Endothelial cell of hepatic sinusoid (primary cell): ENCODE data around the gene OSBPL5.
"Not testable (repeated sequence)": the region's sequence is repeated elsewhere in the genome, so short reads cannot be mapped to it uniquely, and the experiment has no call there.

ENCODE experiments used
- in situ Hi-C: cut with HindIII; loops from 2 replicates; pipeline ENCODE4 v1.10.0; 2017; ENCODE audit warnings: low sequenced_read_pairs

The OSBPL5 gene

DNA sequence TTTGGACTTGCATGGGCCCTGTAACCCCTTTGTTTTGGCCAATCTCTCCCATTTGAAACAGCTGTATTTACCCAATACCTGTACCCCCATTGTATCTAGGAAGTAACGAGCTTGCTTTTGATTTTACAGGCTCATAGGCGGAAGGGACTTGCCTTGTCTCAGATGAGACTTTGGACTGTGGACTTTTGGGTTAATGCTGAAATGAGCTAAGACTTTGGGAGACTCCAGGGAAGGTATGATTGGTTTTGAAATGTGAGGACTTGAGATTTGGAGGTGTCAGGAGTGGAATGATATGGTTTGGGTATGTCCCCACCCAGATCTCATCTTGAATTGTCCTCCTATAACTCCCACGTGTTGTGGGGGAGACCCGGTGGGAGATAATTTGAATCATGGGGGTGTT is 101.7 kb downstream of the OSBPL5 start:
- in situ Hi-C loops = not testable (repeated sequence)

DNA sequence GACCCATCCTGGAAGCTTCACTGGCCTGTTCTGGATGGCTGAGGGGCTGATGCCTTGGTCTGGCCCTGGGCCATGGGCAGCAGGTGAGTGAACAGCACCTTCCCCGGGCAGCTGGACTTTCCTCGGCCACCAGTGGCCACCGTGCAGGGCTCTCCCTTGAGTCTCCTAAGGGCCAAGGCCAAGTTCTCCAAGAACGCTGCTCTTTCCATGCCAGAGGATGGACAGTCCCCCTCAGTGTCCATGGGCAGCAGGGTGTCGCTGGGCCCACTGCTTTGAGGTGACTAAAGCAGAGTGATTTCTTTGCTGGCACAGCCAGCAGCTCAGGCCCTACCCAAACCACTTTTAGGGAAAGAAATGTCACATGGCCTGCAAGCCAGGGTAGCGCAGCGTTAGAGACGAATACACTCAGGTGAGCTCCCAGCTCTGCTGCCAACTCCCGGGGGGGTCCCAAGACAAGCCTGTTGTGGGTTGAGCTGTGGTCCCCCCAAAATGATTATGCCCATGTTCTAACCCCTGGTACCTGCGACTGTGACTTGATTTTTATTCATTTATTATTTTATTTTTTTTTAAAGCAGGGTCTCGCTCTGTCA is 104.6 kb downstream of the OSBPL5 start:
- in situ Hi-C loops = no loop called here

DNA sequence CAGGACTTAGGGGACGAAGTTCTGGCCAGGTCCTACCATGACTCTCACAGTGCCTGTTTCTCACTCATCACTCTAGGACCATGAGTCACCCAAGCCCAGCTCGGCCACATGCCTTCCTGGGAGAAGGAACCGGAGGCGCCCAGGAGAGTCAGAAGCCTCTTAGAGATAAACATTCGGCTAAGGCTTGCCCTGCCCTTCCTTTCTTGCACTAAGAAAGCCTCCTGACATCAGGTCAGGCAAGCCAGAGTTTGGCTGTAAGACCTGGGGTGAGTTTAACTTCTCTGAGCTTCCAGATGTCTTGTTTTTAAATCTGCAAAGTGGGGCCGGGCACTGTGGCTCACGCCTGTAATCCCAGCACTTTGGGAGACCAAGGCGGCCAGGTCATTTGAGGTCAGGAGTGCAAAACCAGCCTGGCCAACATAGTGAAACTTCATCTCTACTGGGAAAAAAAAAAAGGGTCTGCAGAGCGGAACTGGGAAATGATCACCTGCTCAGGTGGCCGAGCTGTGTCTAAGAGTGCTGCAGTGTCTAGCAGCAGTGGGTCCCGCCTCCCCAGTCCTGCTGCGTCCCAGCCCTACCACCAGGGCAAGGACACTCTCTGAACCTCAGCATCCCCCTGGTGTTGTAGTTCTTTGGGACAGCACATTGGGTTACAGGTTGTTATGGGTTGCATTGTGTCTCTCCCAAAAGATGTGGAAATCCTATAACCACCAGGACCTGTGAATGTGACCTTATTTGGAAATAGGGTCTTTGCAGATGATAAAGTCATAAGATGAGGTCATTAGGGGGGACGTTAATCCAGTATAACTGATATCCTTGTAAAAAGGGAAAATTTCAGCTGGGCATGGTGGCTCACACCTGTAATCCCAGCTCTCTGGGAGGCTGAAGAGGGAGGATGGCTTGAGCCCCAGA is 106.1 kb downstream of the OSBPL5 start:
- in situ Hi-C loops = no loop called here

DNA sequence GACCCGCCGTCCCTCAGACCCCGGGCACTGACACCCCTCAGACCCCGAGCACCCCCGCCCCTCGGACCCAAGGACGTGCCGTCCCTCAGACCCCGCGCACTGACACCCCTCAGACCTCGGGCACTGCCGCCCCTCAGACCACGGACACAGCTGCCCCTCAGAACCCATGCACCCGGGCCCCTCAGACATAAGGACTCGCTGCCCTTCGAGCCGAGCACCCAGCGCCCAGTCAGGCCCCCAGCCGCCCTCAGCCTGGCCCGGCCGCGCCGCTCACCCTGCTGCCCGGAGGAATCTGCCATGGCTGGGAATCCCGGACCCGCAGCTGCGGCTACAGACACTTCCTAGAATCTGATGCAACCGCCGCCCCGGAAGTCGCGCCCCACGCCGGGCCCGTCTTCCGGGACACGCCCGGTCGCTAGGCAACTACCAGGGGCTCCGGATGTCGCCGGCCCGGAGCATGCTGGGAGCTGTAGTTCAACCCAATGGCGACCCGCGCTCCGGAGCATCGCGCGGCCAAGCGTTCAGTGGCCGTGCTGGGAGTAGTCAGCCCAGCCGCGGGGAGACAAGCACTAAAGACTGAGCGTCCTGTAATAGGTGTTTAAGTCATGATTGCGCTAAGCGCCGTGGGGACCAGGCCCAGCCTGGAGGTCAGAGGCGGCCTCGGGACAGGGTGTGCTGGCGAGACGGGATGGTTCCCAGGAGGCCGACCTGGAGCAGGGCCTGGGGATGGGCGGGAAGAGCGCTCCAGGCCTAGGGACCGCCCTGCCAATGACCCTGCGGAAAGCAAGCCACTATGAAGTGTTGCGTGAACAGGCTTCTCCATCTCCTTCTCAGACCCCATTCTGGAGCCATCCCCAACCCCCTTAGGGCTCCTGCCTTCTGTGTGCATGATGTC is 107.8 kb downstream of the OSBPL5 start, which contains the start of gene CARS1:
Gene CARS1, minus strand, starts transcription at position 355 of the 895 bp plus-strand sequence. Its CDS starts 56 bp downstream, at position 299.
- in situ Hi-C loops = no loop called here

DNA sequence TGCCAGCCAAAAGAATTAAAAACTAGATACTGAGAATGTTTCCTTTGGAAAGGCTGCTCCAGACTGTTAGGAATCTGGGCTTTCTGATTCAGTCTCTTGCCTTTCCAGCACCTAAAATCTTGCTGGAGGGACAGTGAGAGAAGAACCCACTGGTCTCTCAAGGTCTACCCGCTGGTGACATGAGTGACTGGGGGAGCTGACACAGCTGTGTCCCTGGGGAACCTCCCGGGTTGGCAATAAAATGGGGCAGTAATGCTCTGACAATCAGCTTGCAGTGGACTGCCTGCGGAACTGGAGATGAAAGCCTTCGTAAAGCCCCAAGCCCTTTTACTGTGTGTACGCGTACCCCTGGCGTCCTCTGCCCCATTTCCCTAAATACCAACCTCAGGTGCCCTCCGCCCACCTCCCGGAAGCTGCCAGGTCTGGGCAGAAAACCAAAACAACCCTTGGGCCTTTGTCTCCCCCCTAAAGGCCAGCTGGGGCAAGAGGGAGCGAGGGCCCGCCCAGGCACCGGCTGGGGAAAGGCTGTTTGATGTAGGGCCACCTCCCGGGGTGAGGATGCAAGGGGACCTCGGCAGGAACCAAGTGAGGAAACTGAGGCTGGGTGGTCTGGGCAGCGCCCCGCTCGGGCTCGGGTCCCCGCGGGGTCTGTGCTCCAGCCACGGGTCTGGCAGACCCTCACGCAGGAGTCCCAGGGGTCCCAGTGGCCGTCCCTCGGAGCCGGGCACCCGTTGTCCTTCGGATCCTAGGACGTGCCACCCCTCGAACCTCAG is 108.6 kb downstream of the OSBPL5 start:
- in situ Hi-C loops = no loop called here

DNA sequence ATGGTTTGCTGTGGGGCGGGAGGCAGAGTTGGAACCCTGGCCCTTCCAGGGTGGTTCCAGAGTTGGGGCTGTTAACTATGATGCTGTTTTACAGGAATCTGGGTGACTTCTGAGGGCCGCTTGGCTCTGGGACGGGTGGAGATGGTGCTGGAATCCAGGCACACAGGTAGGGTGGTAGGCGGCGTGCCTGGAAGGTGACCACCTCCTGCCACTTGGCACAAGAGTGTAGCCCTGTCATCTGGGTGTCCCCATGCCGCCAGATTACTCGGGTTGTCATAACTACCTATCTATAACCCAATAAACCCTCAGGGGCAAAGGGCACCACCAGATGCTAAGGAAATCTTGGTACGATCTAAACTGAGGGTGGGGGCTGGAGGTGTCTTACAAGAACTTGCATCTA is 109.2 kb downstream of the OSBPL5 start:
- in situ Hi-C loops = no loop called here

DNA sequence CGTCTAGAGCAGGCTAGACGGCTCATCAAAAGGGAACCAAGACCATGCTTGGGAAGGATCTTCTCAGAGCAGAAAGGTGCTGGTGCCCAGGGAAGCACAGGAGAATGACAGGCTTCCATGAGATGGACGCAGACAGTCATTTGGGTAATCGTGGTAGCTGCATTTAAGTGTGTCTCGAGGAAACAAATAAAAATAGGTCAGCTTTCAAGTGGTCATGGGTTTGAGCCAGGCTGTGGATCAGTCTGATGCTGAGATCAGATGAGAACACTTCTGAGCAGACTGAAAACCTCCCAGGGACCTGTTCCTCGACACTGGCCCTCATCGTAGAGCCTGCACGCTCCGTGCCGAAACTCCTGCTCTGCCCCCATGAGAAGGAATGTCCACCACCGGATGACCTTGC is 112.5 kb downstream of the OSBPL5 start:
- in situ Hi-C loops = loop anchor here (5.0 kb wide), 1 partner anchor 35 kb away; no protein-coding TSS in a partner anchor

DNA sequence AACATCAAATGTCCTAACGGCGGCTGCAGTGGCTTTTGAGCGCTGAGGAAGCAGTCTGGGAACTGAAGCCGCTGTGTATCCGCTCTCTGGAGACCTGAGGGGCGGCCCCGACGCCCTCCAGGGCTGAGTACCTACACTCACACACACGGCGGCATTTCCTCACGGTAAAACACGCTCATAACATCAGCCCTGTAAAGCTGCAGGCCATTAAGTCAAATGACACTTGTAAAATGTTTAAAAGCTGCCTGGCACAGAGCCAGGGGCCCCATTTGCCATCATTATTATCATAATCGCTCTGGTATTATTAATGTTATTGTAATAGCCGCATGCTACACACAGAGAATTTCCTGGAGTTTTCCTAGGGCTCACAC is 113.0 kb downstream of the OSBPL5 start:
- in situ Hi-C loops = loop anchor here (5.0 kb wide), 1 partner anchor 35 kb away; no protein-coding TSS in a partner anchor

DNA sequence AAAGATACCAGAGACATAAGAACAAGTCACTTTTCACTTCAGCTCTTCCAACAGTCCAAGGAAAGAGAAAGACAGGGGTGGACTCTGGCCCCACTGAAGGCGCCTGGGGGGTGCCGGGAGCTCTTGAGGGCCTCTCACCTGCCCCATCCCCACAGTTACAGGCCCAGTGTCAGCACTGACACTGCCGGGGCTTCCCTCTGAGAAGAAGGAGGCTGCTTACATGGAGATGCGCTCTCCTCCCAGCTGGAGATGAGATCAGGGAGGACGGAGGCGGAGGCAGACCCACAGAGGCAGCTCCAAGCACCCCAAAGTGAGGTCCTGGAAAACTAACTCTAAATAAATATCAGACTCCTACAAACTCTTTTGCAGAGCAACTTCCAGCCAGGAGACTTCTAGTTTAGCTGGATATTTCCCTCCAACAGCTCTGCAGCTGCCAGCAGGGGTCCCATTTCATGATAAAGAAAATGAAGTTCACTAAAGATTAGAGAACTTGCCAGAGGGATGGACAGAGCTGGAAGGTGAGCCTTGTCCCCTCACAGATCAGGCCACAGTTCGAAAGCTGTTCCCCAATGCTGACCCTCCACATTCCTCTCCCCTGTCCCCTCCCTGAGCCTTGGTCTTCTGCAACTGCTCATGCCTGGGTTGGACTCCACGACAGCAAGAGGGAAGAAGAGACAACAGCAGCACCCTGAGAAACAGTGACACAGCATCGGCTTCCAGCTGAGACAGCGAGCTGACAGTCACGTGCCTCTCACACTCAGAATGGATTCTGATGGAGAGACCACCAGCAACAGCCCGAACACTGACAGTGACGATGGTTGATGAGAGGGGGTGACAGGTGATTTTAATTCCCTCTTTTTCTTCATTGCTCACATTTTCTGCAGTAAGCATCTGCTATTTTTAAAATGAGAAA is 113.7 kb downstream of the OSBPL5 start:
- in situ Hi-C loops = loop anchor here (5.0 kb wide), 1 partner anchor 36 kb away; no protein-coding TSS in a partner anchor

DNA sequence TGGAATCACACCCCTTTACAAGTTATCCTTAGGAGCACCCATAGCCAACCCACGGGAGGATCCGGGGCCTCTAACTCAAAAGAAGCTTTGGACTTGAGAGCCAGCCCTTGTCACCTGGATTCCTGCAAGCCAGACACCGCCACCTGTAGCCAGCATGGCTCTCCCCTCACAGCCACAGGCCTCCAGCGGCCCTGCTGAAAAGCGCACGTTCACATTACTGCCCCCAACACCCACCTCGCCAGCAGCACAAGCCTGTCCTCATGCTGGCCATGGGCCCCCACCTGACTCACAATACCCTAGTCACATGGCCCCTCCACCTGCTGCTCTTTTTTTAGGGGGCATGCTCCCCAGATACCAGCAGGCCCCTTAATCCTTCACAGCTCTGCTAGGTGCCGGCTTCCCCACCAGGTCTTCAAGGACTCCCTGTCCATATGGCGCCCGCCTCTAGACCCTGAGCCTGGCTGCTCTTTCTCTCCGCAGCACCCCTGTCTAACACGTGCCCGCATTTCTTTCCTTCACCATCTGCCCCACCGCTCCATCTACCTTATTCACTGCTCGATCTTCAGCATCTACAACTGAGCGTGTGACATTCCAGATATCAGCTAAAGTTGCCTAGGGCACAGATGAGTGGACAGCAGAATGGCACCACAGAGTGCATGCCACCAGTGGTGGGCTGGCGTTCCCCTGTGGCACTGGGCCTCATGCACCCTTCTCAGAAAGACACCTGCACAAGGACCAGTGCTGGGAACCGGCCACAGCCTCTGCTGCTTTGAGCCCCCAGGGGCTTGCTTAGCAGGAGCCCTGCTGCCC is 114.5 kb downstream of the OSBPL5 start:
- in situ Hi-C loops = loop anchor here (5.0 kb wide), 1 partner anchor 37 kb away; no protein-coding TSS in a partner anchor

DNA sequence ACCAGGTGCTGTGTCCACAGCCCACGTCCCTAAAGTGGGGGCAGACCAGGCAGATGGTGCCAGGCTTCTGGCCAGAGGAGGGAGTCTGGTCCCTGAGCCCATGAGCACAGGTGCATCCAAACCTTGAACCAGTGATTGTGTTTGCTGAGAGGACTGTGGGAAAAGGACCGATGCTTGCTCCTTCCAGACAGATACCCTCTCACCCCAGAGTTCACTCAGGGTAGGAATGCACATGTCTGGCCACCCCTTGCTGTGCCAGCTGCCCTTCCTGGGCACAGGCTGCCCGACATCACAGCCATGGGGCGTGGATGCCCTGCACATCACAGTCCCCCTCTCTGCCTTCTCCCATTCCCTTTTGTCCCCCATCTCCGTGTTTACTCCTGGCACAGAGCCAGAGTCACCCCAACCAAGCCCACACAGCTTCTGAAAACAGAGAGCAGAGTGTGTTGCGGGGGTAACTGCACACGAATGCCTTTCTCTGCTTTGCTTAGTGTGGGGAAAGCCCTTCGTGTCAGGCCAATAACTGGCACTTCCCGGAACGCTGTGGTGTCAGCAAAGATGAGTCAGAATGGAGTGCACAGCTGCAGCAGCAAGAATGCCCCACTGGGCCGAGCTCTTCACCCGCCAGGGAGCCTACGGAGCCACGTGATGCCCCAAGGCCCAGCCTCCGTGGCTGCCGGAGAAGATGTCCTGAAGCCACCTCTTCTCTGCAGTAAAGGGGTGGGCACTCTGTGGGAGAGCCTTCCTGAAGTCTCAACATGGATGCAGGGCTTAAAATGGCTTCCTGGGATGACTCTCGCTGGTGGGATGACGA is 115.5 kb downstream of the OSBPL5 start:
- in situ Hi-C loops = loop anchor here (5.0 kb wide), 1 partner anchor 38 kb away; no protein-coding TSS in a partner anchor

DNA sequence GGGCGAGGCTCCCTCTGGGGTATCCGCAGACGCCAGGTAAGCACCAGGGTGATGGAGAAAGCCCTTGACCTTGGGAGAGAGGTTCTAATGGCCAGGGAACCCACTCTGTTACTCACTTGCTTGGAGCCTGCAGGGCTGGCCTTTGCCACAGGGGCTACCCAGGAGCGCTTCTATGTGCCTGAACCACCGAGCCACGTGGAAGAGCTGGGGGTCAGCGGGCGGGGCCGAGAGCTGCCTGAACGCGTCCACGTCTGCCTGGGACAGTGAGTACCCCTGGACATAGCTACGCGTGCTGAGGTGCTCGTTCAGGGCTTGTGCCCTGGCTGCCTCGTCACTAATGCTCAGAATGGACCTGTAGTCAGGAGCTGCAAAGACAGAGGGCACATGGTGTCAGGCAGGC is 117.5 kb downstream of the OSBPL5 start:
- in situ Hi-C loops = no loop called here

DNA sequence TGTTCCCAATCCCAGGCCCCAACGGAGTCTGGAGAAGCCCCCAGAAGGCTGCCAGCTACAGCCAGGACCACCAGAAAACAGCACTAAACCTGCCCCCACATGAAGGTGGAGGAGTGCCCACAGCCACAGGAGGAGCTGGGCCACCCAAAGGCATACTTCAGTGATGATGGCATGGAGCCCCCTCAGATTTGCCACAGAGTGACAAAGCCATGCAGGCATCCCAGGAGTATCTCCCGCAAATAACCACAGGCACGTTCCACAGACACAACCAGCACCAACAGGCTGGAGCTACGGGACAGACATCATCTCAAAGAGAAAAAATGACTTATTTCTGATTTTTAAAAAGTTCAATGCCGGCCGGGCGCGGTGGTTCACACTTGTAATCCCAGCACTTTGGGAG is 118.5 kb downstream of the OSBPL5 start:
- in situ Hi-C loops = no loop called here

DNA sequence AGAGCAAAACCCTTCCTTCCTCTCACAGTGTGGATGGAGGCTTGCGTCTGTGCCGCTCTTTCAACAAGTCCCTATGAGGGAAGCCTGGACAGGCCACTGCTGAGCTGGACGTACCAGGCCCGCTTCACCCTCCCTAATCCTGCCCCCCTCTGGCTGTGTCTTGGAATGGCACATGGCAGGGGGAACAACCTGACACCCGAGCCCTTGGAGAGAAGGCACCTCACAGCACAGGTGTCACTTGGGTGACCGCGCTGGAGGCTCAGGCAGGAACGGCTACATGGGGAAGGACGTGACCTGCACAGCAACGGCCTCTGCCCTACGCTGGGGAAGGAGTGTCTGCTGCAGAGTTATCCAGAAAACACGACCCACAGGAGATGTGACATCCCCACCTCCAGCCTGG is 118.9 kb downstream of the OSBPL5 start:
- in situ Hi-C loops = no loop called here

DNA sequence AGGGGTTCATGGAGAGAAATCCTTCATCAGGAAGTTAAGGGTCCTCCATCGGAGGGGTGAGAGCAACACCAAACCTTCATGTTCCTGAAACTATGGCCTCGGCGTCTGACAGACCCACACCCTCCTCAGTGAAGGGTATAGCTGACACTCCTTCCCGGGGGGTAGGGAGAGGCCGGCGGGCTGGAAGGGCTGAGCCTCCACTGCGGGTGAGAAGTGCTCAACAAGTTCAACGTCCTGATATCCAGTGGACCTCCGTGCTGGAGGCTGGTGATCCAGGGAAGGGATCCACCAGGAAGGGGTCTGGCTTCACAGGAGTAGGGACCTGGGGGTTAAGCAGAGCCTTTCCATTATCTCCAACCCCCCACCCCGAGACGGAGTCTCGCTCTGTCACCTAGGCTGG is 120.2 kb downstream of the OSBPL5 start:
- in situ Hi-C loops = no loop called here

DNA sequence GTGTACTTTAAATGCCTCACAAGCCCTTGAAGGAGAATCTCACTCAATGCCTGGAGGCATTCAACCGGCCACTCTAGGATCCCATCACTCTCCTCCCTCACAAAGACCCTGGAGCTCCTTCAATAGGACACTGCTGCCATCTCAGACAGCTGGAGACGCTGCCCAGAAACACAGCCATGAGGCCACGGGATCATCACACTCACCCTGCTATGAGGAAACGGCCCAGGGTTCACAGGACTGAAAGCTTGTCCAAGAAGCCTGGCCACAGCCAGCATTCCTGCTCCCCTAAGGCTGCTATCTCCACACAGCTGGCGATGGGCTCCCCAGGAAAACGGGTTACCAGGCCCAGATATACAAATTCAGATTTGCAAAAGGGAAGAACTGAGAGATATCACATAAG is 121.1 kb downstream of the OSBPL5 start:
- in situ Hi-C loops = no loop called here

DNA sequence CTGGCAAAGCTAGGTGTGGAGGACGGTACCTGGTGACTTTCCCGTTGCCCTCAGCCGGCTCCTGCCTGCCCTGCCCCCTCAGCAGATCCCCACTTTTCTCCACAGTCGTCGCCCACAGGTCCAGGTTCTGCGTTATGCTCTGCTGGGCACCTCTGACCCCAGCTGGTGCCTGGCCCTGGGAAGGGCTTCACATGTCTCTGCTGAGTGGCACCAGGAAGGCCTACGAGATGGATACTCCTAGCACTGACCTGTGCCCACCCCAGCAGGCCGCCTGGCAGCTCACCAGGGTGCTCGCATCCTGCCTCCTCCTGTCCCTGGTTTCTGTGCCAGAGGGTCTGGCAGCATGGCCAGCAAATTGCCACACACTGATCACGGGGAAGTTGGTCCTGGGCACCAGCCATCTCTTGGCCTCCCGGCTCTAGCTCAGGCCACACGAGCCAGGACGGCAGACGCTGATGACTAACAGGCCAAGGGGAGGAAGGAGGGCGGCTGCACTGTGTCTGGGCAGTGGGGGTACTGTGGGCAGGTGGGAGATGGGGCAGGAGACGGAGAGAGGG is 121.7 kb downstream of the OSBPL5 start:
- in situ Hi-C loops = no loop called here
